Inflammatory macrophage treated with lipopolysaccharide for 1 hour (primary cell): ENCODE results near the gene DNAJB2.
A peak's percentile ranks its signal among the peaks of the same experiment; 100 is the strongest.
"Not testable (repeated sequence)": the region's sequence is repeated elsewhere in the genome, so short reads cannot be mapped to it uniquely, and the experiment has no call there.

Experiments used
- DNase-seq, 2 donors: peaks; one replicate each; pipeline ENCODE4 v3.0.0-alpha.2; 2020 to 2022

DNAJB2 gene

DNA sequence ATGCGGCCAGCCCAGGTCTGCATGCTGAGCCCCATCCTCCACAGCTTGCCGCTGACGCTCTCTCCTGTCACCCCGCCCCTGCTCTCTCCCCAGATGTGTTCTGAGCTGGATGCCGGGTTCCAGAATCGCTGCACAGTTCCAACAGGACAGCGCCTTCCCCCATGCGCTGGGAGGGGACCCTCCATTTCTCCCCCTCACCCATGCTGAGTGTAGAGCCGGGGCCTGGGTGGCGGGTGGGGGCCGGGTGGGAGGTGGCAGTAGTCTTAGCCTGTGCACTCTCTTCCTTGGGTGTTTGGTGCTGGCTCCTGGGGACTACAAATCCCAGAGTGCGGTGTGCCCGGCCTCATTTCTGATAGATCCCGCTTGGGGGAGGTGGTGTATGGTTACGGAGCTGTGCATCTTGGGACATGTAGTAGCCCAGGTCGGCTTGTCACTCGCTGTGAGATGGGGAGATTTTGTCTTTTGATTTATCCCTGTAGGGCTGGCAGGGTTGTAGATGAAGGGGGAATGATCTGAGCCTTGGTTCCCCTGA lies 6.8 kb downstream of the DNAJB2 start:
- DNase-seq: no peak

DNA sequence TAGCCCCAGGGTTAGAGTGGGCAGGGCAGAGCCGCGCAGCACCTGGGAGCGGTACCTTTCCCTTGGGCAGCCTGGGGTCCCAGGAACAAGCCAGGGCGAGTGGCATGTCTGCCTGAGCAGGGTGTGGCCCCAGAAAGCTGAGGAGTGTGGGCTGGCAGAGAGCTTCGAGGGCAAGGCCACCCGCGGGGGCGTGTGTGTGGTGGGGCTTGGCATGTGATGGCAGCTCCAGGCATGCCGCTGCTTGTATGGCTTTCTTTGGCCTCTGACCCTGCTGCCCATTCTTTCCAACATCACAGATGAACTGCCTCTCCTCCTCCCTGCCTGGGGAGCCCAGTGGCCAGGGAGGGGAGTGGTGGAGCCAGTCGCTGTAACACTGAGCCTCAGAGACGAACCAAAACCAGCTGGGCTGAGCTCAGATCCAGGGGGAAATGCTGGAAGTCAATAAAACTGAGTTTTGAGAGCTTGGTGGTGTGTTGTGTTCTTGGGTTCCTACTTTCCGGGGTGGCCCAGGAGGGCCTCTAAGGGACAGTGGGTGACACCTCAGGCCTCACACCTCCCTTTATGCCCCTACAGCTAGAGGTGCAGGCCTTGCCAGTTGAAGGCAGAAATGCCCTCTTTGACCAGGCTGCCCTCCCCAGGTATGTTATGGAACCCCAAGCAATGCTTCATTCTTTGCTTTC lies 7.4 kb downstream of the DNAJB2 start:
- DNase-seq: no peak

DNA sequence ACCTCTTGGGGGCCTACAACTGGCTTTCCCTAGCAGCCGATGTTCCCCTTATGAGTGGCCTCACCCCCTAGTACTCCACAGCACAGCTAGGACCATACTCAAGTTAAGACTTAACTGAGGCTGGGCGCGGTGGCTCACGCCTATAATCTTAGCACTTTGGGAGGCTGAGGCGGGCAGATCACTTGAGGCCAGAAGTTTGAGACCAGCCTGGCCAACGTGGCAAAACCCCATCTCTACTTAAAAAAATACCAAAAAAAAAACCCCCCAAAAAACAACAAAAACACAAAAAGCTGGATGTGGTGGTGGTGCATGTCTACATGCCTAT lies 7.9 kb downstream of the DNAJB2 start:
- DNase-seq: not testable (repeated sequence)

DNA sequence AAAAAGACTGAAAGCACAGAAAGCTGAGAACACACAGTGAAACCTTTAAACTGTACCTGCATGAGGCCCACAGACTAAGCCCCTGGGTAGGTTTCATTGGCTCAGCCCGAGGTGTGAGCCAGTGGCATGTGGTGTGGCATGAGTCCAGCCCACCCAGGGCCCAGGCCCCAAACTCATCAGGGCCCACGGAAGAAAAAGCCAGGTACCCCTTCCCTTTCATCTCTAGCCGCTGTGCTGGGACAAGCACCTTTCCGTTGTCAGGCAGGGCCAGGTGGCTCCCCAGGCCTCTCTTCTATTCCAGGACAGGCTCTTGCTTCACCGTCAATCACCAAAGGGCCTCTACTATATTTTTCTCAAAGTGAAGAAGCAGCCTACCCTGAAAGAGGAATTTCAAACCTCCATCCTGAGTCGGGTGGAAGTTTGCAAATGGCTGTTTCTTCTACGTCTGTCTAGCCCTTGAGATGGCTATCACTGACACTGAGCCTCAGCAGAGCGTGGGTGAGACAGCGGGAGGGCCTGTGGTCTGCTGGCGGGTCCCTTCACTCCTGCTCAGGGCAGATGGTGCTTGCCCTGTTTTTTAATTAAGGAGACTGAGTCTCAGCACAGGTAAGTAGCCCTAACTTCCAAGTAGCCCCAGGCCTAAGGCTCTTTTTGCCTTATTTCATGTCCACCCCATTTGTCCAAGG lies 8.6 kb downstream of the DNAJB2 start:
- DNase-seq: no peak

DNA sequence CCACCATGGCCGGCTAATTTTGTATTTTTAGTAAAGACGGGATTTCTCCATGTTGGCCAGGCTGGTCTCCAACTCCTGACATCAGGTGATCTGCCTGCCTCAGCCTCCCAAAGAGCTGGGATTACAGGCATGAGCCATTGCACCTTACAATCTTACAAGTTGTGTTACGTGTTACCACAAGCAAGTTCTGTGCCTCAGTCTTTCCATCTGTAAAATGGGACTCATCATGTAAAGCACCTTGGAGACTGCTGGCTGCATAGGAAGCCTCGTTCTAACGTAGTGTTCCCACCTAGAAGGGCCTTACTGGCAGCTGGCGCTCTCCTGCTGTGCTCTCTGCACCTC lies 10.0 kb downstream of the DNAJB2 start:
- no peak for DNase-seq

DNA sequence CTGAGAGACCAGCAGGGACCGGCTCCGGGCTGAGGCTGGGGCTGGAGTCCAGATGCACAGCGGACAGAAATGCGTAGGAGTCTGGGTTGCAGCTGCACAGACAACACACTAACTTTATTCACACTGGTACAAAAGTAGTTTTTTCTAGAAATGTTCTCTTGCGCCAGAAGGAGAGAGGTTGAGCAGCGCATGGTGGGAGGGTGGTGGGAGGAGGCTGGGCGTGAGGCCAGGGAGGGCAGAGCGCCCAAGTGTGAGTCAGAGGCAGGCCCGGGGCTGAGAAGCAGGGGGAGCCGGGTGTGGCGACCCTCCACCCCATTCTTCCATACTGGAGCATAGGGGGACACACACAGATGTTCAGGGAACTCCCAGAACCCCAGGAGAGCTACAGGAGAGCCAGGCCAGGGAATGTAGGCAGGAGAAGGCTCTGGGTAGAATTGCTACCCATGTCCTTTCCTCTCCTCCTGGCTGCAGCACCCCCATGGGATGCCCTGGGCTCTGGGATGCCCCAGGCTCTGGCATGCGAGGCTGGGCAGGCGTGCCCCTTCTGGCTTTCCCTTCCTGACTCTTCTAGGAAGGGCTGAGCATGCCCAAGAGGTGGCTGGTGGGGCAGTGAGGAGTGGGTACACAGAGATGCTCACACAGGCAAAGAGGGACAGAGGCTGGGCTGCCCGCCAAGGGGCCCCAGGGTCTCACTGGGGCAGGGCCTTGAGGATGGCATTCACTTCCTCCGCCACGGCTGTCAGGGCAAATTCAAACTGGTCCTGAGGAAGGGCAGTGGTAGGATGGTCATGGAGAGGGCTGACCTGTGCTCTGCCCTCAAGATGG lies 10.6 kb downstream of the DNAJB2 start:
- DNase-seq: no peak

DNA sequence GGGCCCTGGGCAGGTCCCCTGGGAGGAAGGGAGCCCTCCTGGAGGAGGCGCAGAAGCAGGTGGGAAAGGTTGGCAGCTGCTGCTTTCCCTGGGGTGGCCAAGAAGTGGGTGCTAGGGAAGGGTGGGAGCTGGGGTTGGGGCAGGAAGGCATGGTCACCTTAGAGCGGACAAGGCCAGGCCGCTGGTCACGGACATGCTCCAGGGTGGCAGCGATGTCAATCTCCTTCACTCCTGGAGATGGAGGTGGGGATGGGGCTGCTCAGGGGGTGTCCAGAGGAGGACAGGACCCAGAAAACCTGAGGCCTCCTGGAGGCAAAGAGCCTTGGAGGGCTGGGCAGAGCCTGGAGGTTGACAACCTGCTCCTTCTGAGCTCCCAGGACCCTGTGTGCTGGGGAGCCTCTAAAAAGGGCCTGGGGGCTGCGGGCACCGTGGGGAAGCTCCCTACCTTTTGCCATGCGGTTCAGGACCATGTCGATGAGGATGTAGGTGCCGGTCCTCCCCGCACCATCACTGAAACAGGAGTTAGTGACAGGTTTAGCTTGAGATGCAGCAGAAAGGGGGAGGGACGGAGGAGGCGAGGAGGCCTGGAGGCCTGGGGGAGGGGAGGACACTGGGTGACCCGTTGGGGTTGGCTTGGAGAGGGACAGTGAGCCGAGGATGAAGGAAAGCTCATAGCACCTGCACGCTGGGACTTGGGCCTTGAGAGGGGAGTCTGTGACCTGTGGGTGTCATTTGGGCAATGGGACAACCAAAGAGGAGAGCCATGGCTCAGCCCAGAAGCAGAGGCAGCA lies 11.4 kb downstream of the DNAJB2 start:
- DNase-seq: no peak

DNA sequence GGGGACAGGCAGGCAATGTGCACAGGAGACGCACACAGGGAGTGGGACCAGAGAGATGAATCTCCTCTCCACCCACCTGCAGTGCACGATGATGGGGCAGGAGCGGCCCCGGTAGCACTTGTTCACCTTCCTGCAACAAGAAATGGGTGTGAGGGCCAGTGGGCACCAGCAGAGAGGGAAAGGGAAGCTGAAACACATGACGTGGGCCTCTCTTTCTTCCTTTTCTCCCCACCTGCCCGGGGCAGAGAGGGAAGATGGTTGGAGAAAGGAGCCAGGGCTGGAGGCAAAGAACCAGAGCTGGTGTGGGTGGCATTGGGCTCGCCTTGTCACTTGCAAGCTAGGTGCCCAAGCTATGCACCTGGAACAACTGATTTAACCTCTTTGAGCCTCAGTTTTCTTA lies 12.2 kb downstream of the DNAJB2 start:
- DNase-seq: no peak

DNA sequence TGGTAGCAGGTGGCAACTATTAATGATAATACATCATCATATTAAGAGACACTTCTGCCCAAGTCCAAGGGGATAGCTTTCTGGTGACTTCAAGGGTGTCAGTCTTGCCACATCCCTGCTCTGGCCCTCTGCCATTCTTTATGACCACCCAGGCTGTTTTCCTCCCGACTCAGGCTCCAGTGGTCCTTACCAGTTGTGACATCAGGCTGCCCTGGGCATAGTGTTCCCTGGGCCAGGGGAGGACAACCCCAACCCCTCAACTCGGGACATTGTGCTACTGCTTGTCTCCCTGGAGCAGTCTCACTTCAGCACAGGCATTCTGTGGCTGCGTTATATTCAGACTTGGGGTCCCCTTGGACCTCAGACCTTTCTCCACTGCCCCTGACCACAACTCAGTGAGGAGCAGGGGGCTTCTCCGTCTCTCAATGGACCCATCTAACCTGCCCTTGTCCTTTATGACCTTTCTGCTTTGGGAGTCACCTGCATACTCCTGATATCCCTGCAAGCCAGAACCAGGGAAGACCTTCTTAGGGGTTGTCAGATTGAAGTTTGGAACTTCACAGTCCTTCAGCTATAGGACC lies 12.8 kb downstream of the DNAJB2 start:
- DNase-seq: no peak

DNA sequence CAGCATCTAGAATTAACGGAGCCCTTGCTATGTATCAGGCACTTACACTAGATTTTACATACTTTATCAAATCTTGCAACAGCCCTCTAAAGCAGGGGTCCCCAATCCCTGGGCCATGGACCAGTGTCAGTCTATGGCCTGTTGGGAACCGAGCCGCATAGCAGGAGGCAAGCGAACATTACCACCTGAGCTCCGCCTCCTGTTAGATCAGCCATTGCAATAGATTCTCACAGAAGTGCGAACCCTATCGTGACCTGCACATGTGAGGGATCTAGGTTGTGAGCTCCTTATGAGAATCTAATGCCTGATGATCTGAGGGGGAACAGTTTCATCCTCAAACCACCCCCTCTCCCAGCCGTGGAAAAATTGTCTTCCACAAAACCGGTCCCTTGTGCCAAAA lies 13.4 kb downstream of the DNAJB2 start:
- no peak for DNase-seq

DNA sequence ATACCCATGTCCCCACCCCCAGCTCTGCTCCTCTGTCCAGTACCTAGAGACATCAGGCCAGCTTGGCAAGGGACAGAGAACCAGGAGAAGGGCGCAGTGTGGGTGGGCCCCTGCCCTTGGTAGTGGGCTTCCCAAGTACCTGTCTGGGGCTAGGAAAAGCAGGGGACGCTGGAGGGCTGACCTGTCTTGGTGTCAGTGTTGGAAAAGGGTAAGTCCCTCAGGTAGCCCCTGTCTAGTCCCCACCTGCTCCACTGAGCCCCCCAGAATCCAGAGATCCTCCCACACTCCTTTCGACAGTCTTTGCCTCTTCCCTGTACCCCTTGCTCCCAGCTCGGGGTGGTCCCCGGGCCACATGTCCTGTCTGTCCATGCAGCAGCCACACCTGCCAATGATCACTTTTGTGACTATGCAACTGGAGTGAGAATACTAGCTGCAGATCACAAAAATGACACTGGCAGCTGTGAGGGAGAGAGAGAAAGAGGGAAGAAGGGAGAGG lies 14.6 kb downstream of the DNAJB2 start:
- no peak for DNase-seq

DNA sequence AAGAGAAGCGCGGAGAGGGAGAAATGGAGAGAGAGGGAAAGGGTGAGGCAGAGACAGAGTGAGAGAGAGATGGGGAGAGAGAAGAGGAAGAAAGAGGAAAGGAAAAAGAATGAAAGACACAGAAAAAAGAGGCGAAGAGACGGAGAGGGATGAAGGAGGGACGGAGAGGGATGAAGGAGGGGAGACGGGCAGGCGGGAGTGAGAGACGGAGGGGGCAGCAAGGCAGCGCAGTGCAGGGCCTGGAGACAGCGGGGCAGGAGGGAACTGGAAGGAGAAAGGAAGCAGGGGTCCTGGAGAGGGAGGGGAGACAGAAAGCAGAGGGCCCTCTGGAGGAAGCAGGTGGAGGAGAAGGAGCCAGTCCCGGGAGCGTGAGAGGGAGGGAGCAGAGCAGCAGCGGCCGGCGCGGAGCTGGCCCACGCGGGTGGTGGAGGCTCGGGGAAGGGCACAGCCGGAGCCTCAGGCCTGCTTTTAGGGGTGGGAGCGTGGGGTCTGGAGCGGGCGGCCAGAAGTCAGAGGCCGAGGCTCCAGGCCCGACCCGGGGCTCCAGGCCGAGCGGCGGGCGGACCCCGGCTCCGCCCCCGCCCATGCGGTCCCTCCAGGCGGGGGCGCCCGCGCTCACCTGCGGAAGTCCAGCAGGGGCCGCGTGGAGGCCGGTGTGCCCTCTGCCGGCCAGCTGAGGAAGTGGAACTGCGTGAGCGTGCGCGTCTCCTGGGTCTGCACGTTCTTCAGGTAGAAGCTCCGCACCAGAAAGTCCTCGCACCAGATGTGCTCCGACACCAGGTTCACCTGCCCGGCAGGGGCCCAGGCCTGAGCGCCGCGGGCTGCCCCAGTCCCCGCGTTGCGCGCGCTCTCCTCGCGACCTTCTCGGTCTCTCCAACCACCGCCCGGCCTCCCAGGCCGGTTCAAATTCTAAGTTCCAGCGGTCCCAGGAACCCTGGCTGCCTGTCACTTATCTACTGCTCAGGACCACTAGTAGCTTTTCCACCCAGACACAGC lies 15.5 kb downstream of the DNAJB2 start:
- DNase-seq: peak; percentile 50 to 78

DNA sequence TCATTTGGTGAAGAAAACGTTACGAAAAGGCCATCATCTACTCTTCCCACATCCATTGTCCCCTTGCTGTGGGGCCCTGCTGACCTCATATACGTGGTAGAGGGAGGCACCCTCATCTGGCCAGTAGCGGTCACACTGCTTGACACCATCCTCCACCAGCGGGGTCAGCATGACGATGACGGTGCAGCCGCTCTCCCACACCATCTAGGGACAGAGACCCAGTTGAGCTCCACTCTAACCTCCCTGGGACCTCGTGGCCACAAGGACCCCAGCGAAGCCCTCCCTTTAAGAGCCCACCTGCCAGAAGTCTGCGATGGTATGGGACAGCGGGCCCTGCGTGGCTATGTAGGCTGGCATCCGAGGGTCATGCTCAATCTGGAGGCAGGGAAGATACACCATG lies 17.0 kb downstream of the DNAJB2 start:
- DNase-seq: no peak

DNA sequence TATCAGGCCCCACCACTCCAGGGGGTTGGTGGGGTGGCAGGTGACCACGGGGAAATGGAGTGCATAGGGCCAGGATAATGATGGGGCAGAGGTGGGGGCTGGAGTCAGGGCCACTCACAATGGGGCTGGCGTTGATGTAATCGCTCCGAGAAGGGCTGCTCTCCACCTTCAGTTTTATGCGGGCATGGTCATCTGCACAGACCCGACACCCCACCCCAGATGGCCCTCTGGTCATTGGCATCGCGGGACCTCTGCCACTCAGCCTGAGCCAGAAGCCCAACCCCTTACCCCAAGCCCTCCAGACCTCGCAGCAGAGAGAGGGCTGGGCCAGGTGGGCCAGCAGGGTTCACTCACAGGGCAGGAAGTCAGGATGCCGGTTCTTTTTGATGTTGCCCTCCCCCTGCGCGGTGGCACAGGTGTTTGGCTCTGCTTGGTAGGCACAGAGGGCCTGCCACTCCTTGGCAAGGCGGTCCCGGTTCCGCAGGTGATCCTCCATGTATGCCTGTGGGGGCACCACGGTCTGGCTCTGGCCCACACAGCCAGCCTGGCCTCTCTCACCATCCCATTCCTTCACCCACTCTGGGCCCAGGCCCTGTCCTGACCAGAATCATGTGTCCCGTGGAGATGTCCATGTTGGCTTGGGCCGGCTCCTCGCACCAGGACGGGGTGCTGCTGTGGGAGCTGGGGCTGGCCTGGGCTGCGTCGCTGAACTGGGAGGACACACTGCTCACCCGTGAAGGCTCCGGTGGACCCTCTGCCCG lies 17.6 kb downstream of the DNAJB2 start:
- DNase-seq: no peak

DNA sequence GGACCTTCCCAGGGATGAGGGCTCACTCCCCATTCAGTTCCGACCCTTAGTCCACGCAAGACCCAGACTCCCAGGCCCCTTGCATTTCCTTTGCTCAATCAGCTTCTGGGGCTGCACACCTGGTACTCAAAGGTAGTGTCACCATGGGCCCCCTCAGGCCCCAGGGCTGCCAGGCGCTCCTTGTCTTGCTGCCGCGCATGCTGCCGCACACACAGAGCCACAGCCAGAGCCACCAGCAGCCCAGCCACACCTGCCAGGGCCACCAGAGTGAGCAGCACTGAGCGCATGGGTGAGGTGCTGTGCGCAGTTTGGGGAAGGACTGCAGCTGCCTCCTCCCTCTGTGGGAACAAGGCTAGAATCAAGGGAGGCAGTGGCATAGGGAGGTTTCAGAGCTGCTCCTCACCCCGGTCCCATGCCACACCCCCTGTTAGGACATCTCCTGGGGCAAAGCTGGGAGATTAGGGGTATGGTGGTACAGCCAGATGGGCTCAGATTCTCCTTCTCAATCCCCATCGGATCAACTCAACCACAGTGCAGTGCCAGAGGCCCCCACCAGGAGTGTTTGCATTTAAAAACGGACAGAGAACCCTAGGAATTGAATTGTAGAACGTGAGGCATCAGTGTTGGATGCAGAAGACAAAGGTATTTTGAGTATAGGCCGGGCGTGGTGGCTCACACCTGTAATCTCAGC lies 18.7 kb downstream of the DNAJB2 start:
- no peak for DNase-seq

DNA sequence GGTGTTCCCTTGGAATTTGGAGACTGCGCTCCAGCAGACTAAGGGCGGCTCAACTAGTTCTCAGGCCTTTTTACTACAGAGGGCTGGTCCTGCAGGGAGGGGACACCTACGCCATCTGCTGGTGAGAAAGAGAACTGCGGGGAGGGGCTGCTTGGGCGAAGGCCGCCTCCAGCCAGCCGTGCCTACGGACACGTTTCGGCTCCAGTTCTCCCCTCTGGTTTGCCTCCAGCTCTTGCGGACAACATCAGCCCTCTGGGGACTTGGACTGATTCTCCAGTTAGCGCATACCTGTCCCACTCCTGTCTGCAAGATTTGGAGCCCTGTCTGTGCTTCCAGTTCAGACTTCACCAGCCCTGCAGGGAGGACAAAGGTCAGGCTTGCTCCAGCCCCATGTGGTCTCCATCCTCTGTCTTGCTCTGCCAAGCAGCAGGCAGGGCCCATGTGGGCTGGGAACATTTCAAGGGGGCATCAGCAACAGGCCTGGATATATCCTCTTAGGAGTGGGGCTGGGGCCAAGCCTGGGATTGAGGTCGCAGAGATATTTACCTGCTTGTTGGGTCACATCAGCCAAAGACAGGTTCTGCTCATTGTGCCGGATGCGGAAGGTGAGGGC lies 19.7 kb downstream of the DNAJB2 start:
- peak; percentile 67 to 97 for DNase-seq

DNA sequence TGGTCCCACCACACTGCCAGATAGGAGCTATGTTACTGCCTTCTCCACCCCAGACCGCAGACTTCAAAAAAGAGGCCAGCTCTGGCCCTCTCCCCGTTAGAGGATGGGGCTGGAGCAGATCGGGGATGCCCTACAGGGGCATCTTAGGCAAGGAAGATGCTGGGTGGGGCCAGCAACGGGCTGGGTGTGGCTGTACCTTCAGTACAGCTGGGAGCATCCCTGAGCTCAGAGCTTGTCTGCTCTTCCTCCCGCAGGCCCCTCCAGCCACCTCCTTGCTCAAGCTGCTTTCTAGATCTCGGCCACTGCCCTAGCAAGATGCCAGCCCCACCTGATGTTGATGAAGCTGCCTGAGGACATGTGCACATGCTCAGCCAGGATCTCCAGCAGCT lies 20.2 kb downstream of the DNAJB2 start:
- no peak for DNase-seq

DNA sequence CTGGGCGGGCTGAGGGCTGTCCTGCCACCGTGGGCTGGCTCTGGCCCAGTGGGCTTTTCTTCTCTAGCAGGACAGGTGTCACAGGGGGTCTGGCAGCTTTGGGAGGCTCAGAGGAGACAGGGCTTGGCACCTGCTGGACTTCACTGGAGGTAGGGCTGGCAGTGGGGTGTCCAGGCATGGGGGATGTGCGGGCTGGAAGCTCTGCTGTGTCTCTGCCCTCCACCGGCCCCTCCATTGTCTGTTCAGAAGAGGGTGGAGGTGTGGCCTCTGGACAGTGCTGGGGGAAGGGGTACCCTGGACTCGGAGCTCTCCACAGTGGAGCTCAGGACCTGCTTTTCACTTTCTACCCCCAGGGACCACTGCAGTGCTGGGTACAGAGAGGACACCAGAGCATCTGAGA lies 20.9 kb downstream of the DNAJB2 start:
- no peak for DNase-seq

DNA sequence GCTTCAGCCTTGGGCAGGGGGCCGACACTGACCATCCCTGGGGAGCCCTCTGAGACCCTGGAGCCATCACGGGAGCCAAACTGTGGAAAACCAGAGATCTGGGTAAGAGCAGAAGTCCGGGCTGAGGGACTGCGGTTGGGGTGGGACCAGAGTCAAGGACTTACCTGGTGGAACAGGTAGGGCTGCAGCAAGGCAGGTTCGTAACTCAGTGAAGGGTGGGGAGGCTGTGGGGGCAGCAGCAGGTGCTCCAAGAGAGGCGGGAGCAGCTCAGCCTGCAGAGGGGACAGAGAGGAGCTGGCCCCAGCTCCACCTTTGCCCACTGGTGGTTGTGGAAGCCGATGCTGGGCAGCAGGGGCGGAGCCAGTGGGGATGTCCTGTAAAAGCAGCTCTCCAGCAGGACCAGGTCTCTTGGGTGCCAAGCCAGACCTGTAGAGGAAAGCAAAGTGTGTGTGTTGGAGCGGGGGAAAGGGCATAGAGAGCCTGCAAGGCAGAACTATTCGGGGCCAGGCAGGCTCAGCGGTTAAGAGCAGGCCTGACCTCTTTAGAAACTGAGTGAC lies 23.3 kb downstream of the DNAJB2 start:
- no peak for DNase-seq
